Panc1 (cell line): Measurements from ENCODE around the gene CDYL2.

Experiments used
- CTCF ChIP-seq: fragments of 450-650 bp; IDR thresholded peaks from 2 replicates; pipeline ENCODE4 v1.5.1; 2017; ENCODE audit warnings: mild to moderate bottlenecking
- SIN3A ChIP-seq: IDR thresholded peaks from 2 replicates; pipeline ENCODE4 v1.6.1; 2012; ENCODE audit warnings: low read depth, mild to moderate bottlenecking, low read length, moderate library complexity, borderline replicate concordance; ENCODE audit not compliant: insufficient read depth
- TCF7L2 ChIP-seq: IDR thresholded peaks from 2 replicates; pipeline ENCODE4 v1.6.1; 2011; ENCODE audit warnings: mild to moderate bottlenecking, low read depth, low read length, inconsistent platforms

GRCh38 chr16:80687606-80688005 is 116.8 kb downstream of the CDYL2 start:
- no peak for TF ChIP-seq CTCF
- no peak for TF ChIP-seq TCF7L2
- TF ChIP-seq SIN3A: no peak
